ENCODE data around the gene CCP110. TPM values are rescaled to one million over a fixed set of nuclear protein-coding genes. Genes with fewer than 3 reads are reported as not detected.

CCP110 gene
- total and polyA plus RNA-seq, 2 of the 13 experiments (the other 11 are each of a cell fraction or from before 2014, with no cell fraction given), result 10.0 to 11.1 TPM

- TF ChIP-seq HIC2 (CRISPR knock-in tag; IDR thresholded peaks at IDR 0.05; ENCODE audit: low read depth), result no peak
- TF ChIP-seq ZNF44 (CRISPR knock-in tag; IDR thresholded peaks at IDR 0.05), result no peak; the same call in 1 of the 2 replicates
- no peak for TF ChIP-seq RAD51 (IDR thresholded peaks at IDR 0.05; ENCODE audit: borderline replicate concordance)
- TF ChIP-seq POLR2A (IDR thresholded peaks at IDR 0.05; ENCODE audit: insufficient read depth in 1 of 2, low read depth in 2 of 2, low read length in 2 of 2), result peak; percentile 63 to 77
- TF ChIP-seq XRCC5 (optimal IDR thresholded peaks at IDR 0.05; ENCODE audit: low read length), result peak; percentile 71
- TF ChIP-seq ZNF431 (CRISPR knock-in tag; IDR thresholded peaks at IDR 0.05; ENCODE audit: borderline replicate concordance, low read depth), result no peak
- TF ChIP-seq ZNF629 (CRISPR knock-in tag; conservative IDR thresholded peaks at IDR 0.05), result 0 out of 2 replicates have a peak, but pooled peaks have one; percentile 1
- TF ChIP-seq TEF (CRISPR knock-in tag; IDR thresholded peaks at IDR 0.05), result no peak
- peak; percentile 45; the same call in 1 of the 2 replicates for TF ChIP-seq MAZ (IDR thresholded peaks at IDR 0.05; ENCODE audit: borderline replicate concordance, low read depth, low read length)
- peak; percentile 75; the same call in 1 of the 2 replicates for TF ChIP-seq MAZ (CRISPR knock-in tag; IDR thresholded peaks at IDR 0.05; ENCODE audit: low read depth)
- TF ChIP-seq ZXDC (CRISPR knock-in tag; IDR thresholded peaks at IDR 0.05), result no peak
- peak; percentile 32 for TF ChIP-seq RBM39 (IDR thresholded peaks at IDR 0.05; ENCODE audit: low read depth, low read length, poor library complexity, severe bottlenecking)
- TF ChIP-seq ZNF672 (CRISPR knock-in tag; IDR thresholded peaks at IDR 0.05), result no peak
- 0 out of 2 replicates have a peak, but pooled peaks have one; percentile 25 for TF ChIP-seq ZNF552 (CRISPR knock-in tag; IDR thresholded peaks at IDR 0.05; ENCODE audit: borderline replicate concordance)
- no peak for TF ChIP-seq FOXP1 (IDR thresholded peaks at IDR 0.05)
- no peak for TF ChIP-seq FOXP1 (CRISPR knock-in tag; IDR thresholded peaks at IDR 0.05)
- 0 out of 2 replicates have a peak, but pooled peaks have one; percentile 46 for TF ChIP-seq IRX3 (CRISPR knock-in tag; IDR thresholded peaks at IDR 0.05; ENCODE audit: borderline replicate concordance, low read depth)
- TF ChIP-seq SMAD9 (CRISPR knock-in tag; IDR thresholded peaks at IDR 0.05), result no peak; the same call in 1 of the 2 replicates
- TF ChIP-seq ZNF430 (CRISPR knock-in tag; IDR thresholded peaks at IDR 0.05), result peak; percentile 83; the same call in 1 of the 2 replicates
- TF ChIP-seq THYN1 (CRISPR knock-in tag; IDR thresholded peaks at IDR 0.05; ENCODE audit: borderline replicate concordance, low read depth), result no peak
- peak; percentile 69 for TF ChIP-seq ELF3 (CRISPR knock-in tag; IDR thresholded peaks at IDR 0.05)
- no peak for TF ChIP-seq SAFB2 (CRISPR knock-in tag; IDR thresholded peaks at IDR 0.05; ENCODE audit: borderline replicate concordance, low read depth)
- TF ChIP-seq NKX3-1 (CRISPR knock-in tag; IDR thresholded peaks at IDR 0.05), result no peak; the same call in 1 of the 2 replicates
- TF ChIP-seq TIGD3 (CRISPR knock-in tag; IDR thresholded peaks at IDR 0.05; ENCODE audit: borderline replicate concordance), result 0 out of 2 replicates have a peak, but pooled peaks have one; percentile 56
These were observed at the start of gene CCP110 (continued) for GRCh38 chr16:19523559-19524355.
